Endometrial microvascular endothelial cells (primary cell): ENCODE measurements around the gene BCL2L11. TPM values are rescaled to one million over a fixed set of nuclear protein-coding genes. Genes with fewer than 3 reads are reported as not detected.

Source experiments
- in situ Hi-C: cut with HindIII; loops from 2 replicates; pipeline ENCODE4 v1.10.0; 2017; ENCODE audit warnings: low sequenced_read_pairs, low pct_unique_long_range_greater_than_20kb; ENCODE audit errors: inconsistent ontology term
- total RNA-seq: library from RNA; depleted of rRNA; stranded (reverse); fragments of >200 nt; gene quantifications from one replicate; pipeline ENCODE4 v1.2.3, GENCODE V29; 2015; ENCODE audit errors: inconsistent ontology term

BCL2L11 gene
- total RNA-seq, 1 donor from 2014 or later = 1.1 TPM

DNA sequence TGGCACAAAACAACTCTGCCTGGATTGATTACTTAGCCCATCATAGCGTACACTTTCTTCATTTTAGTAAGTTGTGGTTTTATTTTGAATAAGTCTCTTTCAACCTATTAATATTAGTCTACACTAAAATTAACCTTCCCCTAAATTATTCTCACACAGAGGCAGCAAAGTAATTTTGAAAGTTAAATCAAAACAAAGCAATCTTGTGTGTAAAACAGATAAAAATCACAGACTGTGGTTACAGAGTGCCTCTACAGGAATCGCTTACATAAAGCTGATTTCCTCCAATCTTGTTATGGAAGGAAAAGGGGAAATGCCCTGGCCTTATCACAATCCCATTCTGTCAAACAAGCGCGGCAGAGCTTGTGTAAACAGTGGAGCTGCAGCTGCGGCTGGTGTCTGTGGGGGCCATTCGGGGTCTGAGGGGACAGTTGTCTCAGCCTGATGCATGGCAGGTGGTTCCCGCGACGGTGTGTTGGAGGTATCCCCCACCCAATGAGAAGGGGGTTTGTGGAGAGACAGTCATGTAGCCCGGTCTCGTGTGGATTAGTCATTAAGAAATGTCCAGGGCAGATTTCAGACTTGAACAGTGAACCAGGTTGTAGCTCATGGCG is 42.1 kb downstream of the BCL2L11 start:
- in situ Hi-C loops = no loop called here

DNA sequence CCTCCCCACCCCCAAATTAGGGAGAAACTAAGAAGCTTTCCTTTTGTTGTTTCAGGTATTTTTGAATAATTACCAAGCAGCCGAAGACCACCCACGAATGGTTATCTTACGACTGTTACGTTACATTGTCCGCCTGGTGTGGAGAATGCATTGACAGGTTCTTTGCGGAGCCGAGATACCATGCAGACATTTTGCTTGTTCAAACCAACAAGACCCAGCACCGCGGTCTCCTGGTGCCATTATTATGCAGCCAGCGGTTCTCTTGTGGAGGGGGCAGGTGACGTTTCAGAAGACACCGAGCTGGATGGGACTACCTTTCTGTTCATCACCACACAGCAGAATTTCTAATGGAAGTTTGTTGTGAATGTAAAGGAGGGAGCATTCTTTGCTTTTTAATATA is 43.4 kb downstream of the BCL2L11 start:
- in situ Hi-C loops = no loop called here

GRCh38 chr2:111165084-111165483 is 44.4 kb downstream of the BCL2L11 start:
- in situ Hi-C loops = no loop called here

DNA sequence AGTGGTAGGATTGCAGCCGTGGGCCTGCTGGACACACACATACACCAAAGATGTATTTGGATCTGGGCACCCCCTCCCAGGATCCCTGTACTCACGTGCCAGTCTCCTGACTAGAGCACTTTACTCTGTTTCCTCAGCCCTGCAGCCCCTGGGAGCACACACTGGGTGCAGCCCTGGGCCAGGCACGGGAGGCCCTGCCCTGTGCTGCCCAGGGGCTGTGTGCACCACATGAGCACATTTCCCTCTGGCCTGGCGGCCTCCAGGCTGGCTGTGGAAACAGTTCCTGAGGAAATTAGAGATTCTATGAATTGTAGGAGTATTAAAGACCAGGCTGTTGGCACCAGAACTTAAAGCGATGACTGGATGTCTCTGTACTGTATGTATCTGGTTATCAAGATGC is 45.4 kb downstream of the BCL2L11 start:
- in situ Hi-C loops = no loop called here

DNA sequence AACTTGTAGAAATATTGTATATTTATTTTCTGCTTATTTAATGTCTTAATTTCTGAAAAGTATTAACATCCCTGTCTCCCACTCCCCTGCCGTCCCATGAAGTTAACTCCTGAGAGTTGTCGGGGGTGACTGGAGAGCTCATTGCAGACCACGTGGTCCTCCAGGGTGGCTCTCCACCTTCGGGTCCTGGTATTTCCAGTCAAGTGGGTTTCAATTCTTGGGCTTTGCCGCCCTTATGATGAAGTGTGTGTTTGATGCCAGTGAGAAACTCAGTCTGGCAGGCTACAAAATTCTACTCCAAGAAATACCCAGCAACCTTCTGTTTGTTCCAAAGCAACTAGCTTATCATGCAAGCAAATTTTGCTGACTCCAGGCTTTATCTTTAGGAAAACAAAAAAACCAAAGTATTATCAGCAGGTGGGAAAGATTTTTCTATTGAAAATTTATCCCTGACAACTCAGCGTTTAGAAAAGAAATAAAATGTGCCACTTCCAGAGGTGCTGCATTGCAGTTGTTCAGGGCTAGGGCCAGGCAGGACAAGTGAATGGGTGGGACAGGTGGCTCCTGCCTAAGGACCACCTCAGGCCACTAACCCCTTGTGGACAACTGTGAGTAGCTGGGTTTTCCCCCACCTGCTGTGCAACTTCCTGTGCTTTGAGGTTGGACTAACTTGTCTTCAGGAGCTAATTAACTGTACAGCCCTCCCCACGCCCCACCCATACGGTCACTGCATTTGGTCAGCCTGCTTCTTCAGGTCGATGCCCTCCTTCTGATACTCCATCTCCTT is 46.6 kb downstream of the BCL2L11 start:
- in situ Hi-C loops = no loop called here

DNA sequence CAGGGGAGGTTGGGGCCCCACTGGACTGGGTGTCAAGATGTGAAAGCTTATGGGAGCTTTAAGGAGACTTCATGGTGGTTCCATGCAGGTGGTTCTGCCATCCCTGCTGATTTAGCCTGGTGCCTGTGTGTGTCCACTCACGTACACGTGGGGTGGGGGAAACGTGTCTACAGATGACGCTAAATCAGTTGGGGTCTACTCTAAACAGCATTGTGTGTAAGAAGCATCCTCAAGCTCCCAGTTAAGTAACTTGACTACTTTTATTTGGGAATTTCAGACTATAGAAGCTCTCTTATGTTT is 47.1 kb downstream of the BCL2L11 start:
- in situ Hi-C loops = no loop called here

DNA sequence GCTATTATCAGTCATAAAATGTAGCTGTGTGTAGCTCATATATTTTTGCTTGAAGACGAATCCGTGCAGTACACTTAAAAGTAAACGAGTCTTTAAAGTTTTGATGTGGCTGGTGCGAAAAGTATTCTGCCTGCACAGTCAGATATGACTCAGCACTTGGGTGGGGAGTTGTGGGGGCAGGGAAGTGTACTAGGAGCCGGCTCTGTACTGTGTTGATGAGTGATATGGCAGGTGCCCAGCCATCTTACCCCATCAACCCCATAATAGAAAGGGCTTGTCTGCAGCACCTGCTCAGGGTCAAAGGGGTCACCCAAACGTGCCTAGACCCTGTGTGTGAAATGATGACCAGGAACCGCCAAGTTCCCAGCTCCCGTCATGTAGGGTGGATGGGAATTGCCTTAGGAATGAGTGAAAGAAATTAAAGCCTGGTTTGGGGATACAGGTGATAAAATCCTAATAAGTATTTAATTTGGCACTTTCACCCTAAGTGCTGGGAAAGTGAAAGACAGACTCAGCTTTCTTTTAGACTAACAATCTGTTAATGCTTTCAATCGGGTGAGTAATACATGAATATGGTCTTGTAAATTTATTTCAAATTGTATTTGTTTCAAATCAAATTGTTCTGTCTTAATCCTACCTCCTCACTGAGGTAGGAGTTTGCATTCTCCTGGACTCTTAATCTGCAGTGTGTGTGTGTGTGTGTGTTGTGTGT is 48.0 kb downstream of the BCL2L11 start:
- in situ Hi-C loops = no loop called here

- in situ Hi-C loops = no loop called here
These were observed 48.6 kb downstream of the BCL2L11 start for GRCh38 chr2:111169268-111169667.

- in situ Hi-C loops = no loop called here
These were observed 49.2 kb downstream of the BCL2L11 start for GRCh38 chr2:111169924-111170323.

GRCh38 chr2:111171337-111171930 is 50.7 kb downstream of the BCL2L11 start:
- in situ Hi-C loops = no loop called here

- in situ Hi-C loops = no loop called here
These were observed 52.0 kb downstream of the BCL2L11 start for GRCh38 chr2:111172666-111173065.

DNA sequence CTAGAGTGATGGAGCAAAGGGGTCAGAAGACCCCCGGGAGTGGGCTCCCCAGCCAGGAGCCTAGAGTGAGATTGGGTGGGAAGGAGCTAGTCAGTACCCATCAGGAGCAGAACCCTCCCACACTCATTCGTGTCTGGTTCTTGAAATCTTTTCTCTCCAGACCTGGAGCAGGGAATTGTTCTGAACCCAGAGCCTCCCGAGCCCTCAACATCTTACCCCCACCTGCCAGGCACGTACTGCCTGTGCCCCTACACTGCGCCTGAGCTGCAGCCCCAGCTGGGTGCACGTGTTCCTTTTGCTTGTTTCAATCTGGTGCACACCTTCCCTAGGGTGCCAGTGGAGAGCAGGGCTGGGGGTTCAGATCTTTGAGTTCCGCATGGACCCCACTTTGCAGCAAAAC is 52.6 kb downstream of the BCL2L11 start:
- in situ Hi-C loops = no loop called here

- in situ Hi-C loops = no loop called here
These were observed 53.1 kb downstream of the BCL2L11 start for GRCh38 chr2:111173856-111174255.

DNA sequence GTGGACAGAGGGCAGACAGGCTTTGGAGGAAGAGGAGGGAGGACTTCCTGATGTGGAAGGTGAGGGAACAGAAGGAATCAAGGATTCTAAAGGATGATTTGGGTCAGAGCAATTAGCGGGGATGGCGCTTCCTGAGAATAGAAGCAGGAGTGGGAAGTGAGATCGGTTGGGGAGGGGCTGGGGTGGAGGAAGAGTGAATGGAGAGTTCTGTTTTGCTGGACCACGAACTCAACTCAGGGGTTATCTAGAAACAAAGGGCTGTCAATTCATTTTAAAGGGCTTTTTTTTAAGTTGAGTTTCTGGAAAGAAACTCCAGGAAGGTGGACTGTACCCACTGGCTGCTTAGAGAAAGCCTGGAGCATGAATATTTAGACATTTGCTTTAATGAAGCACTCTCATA is 54.9 kb downstream of the BCL2L11 start:
- in situ Hi-C loops = no loop called here

GRCh38 chr2:111176388-111176787 is 55.7 kb downstream of the BCL2L11 start:
- in situ Hi-C loops = no loop called here

DNA sequence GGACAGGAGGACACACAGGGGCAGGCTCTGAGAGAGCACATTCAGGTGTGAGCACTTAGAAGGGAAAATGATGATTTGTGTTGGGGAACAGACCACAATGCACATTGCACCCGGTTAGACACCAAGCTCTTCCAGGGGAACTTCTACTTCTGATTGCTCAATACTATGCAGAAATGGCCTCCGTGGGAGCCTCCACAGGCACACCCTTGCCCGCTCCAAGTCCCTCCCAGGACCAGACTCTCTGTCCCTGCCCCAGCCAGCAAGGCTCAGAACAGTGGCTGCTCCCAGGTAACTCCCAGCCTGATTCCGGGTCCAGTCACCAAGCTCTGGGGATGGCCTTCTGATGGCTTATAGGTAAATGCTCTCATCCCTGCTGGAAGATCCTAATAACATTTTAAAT is 56.2 kb downstream of the BCL2L11 start:
- in situ Hi-C loops = no loop called here

DNA sequence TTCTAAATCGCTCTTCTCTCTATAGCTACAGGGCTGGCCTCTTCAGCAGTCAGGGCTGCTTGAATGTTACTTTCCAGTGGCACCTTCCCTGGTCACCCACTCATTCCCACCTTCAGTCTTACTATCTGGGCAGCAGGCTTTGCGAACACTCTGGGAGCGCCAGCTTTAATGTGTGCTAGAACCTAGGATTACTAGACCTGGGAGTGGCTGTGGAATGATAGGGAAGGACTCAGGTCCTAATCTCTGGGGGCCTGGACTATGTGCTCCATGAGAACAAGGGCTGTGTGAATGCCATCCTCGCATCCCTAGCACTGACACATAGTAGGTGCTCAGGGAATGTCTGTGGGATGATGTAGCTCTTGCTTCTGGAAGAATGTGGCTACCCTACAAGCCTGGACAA is 57.6 kb downstream of the BCL2L11 start:
- in situ Hi-C loops = no loop called here

GRCh38 chr2:111178730-111179405 is 58.2 kb downstream of the BCL2L11 start:
- in situ Hi-C loops = no loop called here

GRCh38 chr2:111182121-111182520 is 61.4 kb downstream of the BCL2L11 start:
- in situ Hi-C loops = no loop called here
